Measurements from ENCODE around the gene SPATA3. TPM values are rescaled to one million over a fixed set of nuclear protein-coding genes. Genes with fewer than 3 reads are reported as not detected.

The SPATA3 gene
- total and polyA plus RNA-seq, 2 of the 13 experiments (the other 11 are each of a cell fraction or from before 2014, with no cell fraction given): not detected

GRCh38 chr2:231000211-231000904 is 4.4 kb downstream of the SPATA3 start (continued):
- TF ChIP-seq ZNF318 (CRISPR knock-in tag; IDR thresholded peaks at IDR 0.05) (no peak), MAF1 (CRISPR knock-in tag; IDR thresholded peaks at IDR 0.05; ENCODE audit: borderline replicate concordance) (no peak), ZBTB1 (CRISPR knock-in tag; IDR thresholded peaks at IDR 0.05; ENCODE audit: borderline replicate concordance) (no peak), SKI (IDR thresholded peaks at IDR 0.05; ENCODE audit: partially characterized antibody) (no peak), ZNF205 (CRISPR knock-in tag; IDR thresholded peaks at IDR 0.05) (no peak), CHD2 (IDR thresholded peaks at IDR 0.05; ENCODE audit: low read depth, low read length) (no peak), ZNF230 (CRISPR knock-in tag; IDR thresholded peaks at IDR 0.05) (no peak), SOX5 (CRISPR knock-in tag; IDR thresholded peaks at IDR 0.05; ENCODE audit: borderline replicate concordance) (0 out of 2 replicates have a peak, but pooled peaks have one; percentile 9), NR3C1 (CRISPR knock-in tag; IDR thresholded peaks at IDR 0.05) (no peak), THYN1 (CRISPR knock-in tag; IDR thresholded peaks at IDR 0.05; ENCODE audit: borderline replicate concordance, low read depth) (no peak), DDIT3 (CRISPR knock-in tag; IDR thresholded peaks at IDR 0.05) (no peak), ZNF44 (CRISPR knock-in tag; IDR thresholded peaks at IDR 0.05) (no peak), FOXK1 (CRISPR knock-in tag; IDR thresholded peaks at IDR 0.05; ENCODE audit: borderline replicate concordance, low read depth) (no peak), ZFP82 (CRISPR knock-in tag; IDR thresholded peaks at IDR 0.05; ENCODE audit: borderline replicate concordance) (no peak), ZBTB43 (CRISPR knock-in tag; conservative IDR thresholded peaks at IDR 0.05) (no peak)
